ENCODE measurements around the gene NTN1.
A peak's percentile ranks its signal among the peaks of the same experiment; 100 is the strongest.
"Not testable (repeated sequence)": the region's sequence is repeated elsewhere in the genome, so short reads cannot be mapped to it uniquely, and the experiment has no call there.

Gene NTN1

GRCh38 chr17:9124554-9124935 is 103.2 kb downstream of the NTN1 start:
- DNase-seq, result no peak

DNA sequence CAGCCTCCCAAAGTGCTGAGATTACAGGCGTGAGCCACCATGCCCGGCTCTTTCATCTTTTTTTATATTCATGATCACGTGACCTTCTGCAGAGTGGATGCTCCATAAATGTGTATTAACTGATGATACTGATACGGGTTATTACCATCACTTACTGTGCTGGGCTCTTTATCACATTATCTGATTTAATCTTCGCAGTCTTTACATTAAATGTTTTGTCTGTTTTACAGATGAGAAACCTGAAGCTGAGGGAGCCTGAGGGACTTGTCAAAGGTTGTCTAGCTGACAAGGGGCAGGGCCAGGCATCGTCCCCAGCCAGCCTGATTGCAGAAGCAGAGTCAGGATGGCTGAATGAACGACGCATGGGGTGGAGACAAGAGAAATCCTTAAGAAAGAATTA is 104.4 kb downstream of the NTN1 start:
- DNase-seq, result no peak

DNA sequence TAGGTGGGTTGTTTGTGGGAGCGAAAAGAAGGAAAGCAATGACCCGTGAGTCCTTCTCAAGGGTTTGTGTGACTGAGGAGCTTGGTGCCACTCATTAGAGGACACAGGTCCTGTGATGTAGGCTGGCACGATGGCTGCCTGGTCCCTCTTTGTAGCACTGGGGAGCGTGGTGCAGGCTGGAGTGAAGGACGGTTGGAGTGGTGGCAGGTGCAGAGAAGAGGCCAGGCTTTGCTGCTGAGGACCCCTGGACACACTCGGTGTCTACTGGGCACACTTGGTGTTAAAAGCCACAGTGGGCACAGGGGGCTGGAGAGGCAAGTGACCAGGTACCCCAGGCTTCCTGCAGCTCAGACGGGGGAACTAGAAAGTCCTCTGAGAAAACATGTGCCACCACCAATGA is 106.0 kb downstream of the NTN1 start:
- DNase-seq, result no peak

- no peak for DNase-seq
Observed at GRCh38 chr17:9131371-9131770, 110.1 kb downstream of the NTN1 start.

GRCh38 chr17:9132291-9132690 is 111.0 kb downstream of the NTN1 start:
- no peak for DNase-seq

- DNase-seq, result no peak
Observed at GRCh38 chr17:9132944-9133610, 111.8 kb downstream of the NTN1 start.

DNA sequence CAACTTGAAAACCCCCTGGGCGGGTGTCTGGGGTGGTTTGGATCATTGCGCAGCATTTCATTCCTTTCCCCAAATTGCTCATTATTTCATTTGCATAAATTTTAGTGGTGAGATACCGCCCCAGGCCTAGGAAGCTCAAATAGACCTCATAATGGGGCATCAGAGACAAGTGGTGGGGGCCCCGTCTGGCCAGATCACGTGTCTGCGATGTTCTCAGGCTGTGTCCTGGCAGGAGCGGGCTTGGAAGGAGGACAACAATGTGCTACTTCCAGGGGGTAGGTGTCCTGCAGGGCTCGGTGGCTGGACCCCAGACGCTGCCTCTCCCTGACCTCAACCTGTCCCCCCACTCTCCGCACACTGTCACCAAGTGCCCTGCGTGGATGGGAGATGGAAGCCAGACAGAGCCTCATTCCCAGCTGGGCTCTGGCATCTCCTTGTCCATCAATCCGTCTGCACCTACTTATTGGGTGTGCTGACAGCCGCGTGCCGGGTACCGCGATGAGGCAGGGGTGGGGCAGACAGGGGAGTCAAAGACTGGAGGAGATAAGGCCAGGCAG is 116.9 kb downstream of the NTN1 start:
- DNase-seq, result peak; percentile 34

- no peak for DNase-seq
Observed at GRCh38 chr17:9139695-9140094, 118.4 kb downstream of the NTN1 start.

GRCh38 chr17:9140550-9141424 is 119.5 kb downstream of the NTN1 start:
- no peak for DNase-seq

DNA sequence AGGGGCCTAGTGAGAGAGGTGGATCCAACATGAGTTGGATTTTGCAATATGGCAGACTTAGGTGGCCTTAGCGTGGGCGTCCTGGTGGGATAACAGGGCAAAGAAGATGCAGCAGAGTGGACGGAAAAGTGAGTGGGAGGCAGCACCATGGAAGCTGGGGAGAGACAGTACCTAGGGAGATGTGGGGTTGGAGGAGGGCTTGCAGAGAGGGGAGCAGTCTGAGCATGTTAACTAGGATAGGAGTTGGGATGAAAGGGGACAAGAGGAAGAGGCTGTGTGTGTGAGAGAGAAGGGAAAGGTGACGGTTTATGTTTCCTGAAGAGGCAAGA is 120.1 kb downstream of the NTN1 start:
- DNase-seq, result no peak

- DNase-seq, result no peak
Observed at GRCh38 chr17:9142772-9143494, 121.6 kb downstream of the NTN1 start.

GRCh38 chr17:9144502-9145249 is 123.4 kb downstream of the NTN1 start:
- peak; percentile 29 for DNase-seq

DNA sequence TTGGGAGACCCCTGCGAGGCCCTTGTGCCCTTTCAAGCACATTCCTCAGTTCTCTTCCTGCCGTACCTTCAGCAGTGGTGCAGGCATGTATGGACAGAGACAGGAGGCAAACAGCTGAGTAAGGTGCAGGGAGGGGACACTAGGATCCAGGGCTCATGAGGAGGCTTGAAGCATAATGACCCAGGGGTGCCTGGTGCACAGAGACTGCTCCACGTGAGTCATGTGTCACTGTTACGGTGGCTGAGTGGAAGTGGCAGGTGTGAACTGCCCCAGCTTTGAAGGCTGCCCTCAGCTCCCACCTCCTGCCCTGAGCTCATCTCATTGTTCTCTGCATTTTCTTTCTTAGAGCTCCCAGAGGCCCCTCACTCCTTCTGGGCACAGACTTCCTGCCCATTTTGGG is 124.8 kb downstream of the NTN1 start:
- DNase-seq, result no peak

DNA sequence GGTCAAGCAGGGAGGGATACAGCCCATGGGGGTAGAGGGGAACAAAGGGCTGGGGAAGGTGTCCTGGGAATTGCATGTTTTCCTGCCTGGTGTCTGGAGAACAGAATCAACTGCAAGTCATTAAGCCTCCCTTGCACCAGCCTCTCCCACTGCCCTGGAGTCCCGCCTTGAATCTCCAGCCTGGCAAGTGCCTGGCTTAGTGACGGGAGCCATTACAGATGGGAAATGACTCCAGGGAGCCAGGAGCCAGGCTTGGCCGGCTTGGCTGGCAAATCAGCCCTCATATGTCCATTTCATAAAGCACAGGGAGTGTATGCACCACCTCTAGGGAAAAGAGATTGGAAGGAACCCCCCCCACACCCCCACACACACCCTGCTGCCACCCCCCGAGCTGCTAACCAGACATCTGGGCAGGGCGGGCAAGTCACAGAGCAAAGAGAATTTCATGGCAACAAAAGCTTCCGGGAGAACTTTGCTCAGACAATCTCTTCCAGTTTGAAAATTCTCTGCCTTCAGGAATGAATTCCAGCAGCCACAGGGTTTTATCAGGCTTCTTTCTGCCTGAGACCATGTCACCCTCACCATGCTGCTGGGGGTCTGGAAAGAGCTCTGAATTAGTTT is 127.7 kb downstream of the NTN1 start:
- peak; percentile 25 for DNase-seq

- DNase-seq, result peak; percentile 74
Observed at GRCh38 chr17:9150446-9151090, 129.3 kb downstream of the NTN1 start.

GRCh38 chr17:9151091-9151490 is 129.8 kb downstream of the NTN1 start:
- no peak for DNase-seq

DNA sequence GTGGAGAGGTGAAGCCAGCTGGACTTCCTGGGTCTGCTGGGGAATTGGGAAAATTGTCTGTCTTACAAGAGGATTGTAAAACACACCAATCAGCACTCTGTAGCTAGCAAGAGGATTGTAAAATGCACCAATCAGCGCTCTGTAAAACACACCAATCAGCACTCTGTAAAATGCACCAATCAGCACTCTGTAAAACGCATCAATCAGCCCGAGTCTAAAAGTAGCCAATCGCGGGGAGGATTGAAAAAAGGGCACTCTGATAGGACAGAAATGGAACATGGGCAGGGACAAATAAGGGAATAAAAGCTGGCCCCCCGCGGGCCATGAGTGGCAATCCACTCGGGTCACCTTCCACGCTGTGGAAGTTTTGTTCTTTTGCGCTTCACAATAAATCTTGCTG is 130.4 kb downstream of the NTN1 start:
- DNase-seq, result not testable (repeated sequence)

GRCh38 chr17:9158544-9159452 is 137.5 kb downstream of the NTN1 start:
- DNase-seq, result no peak

DNA sequence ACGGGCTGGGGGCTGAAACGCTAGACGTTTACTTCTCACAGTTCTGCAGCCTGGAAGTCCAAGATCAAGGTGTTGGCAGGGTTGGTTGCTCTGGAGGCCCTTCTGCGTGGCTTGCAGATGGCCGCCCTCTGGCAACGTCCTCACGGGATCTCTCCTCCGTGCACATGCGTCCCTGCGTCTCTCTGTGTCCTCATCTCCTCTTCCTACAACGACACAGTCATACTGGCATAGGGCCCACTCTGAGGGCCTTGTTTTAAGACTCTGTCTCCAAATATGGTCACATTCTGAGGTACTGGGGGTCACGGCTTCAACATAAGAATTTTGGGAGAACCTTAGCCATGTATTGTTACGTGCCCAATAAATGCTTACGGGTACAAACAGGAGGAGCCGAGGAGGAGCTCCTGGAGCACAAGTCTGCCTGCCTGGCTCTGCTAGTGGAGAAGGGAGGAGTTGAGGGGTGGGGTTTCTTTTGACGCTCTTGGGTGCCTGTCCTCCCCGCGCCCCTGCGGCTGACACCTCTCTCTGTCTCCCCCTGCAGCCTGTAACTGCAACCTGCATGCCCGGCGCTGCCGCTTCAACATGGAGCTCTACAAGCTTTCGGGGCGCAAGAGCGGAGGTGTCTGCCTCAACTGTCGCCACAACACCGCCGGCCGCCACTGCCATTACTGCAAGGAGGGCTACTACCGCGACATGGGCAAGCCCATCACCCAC is 141.1 kb downstream of the NTN1 start:
- no peak for DNase-seq

GRCh38 chr17:9166788-9167187 is 145.5 kb downstream of the NTN1 start:
- no peak for DNase-seq

Measured in fibroblast of skin of scalp (primary cell).